Measurements from ENCODE around the gene F11R.
"Not testable (repeated sequence)": the region's sequence is repeated elsewhere in the genome, so short reads cannot be mapped to it uniquely, and the experiment has no call there.

The F11R gene

DNA sequence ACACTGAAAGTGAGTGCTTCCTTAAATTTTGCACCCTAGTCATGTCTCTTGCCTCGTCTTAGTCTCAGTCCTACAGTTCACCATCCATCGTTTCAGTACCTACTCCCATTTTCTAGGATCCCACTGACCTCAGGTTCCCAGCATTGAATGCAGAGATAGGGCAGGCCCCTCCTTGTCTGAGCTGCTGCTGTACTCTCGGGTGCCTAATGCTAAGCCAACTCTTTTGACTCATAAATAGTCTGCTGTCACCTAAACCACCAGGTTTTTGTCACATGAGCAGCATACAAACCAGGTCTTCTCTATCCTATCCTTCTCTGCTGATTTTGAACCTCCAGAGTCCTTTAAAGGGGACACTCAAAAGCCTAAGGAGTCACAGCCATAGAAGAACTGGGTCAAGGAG lies 45.7 kb upstream of the F11R start:
- no peak for DNase-seq (ENCODE audit: low spot score)
- ATAC-seq (ENCODE audit: low read depth), result no peak
- no peaks in the 10 kb centered on the region for H3K4me1 ChIP-seq (ENCODE audit: insufficient read depth, poor library complexity, severe bottlenecking)
- no peak overlapping the region for H3K4me3 ChIP-seq (ENCODE audit: severe bottlenecking)
- H3K36me3 ChIP-seq (ENCODE audit: low read depth), result no peaks in the 10 kb centered on the region
- H3K27me3 ChIP-seq (ENCODE audit: insufficient read depth, poor library complexity, severe bottlenecking), result no peaks in the 10 kb centered on the region
- H3K9me3 ChIP-seq (ENCODE audit: severe bottlenecking), result no peaks in the 10 kb centered on the region
- H3K27ac ChIP-seq (ENCODE audit: poor library complexity, severe bottlenecking), result no peak overlapping the region
- TF ChIP-seq, protein P1, sequence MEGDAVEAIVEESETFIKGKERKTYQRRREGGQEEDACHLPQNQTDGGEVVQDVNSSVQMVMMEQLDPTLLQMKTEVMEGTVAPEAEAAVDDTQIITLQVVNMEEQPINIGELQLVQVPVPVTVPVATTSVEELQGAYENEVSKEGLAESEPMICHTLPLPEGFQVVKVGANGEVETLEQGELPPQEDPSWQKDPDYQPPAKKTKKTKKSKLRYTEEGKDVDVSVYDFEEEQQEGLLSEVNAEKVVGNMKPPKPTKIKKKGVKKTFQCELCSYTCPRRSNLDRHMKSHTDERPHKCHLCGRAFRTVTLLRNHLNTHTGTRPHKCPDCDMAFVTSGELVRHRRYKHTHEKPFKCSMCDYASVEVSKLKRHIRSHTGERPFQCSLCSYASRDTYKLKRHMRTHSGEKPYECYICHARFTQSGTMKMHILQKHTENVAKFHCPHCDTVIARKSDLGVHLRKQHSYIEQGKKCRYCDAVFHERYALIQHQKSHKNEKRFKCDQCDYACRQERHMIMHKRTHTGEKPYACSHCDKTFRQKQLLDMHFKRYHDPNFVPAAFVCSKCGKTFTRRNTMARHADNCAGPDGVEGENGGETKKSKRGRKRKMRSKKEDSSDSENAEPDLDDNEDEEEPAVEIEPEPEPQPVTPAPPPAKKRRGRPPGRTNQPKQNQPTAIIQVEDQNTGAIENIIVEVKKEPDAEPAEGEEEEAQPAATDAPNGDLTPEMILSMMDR (IDR thresholded peaks at IDR 0.05; ENCODE audit: poor library complexity, severe bottlenecking), result no peak

GRCh38 chr1:161065681-161066080 lies 44.7 kb upstream of the F11R start:
- not testable (repeated sequence) for H3K36me3 ChIP-seq (ENCODE audit: low read depth); H3K27ac ChIP-seq (ENCODE audit: poor library complexity, severe bottlenecking); H3K4me1 ChIP-seq (ENCODE audit: insufficient read depth, poor library complexity, severe bottlenecking); H3K27me3 ChIP-seq (ENCODE audit: insufficient read depth, poor library complexity, severe bottlenecking); DNase-seq (ENCODE audit: low spot score); H3K9me3 ChIP-seq (ENCODE audit: severe bottlenecking); H3K4me3 ChIP-seq (ENCODE audit: severe bottlenecking); ATAC-seq (ENCODE audit: low read depth)

DNA sequence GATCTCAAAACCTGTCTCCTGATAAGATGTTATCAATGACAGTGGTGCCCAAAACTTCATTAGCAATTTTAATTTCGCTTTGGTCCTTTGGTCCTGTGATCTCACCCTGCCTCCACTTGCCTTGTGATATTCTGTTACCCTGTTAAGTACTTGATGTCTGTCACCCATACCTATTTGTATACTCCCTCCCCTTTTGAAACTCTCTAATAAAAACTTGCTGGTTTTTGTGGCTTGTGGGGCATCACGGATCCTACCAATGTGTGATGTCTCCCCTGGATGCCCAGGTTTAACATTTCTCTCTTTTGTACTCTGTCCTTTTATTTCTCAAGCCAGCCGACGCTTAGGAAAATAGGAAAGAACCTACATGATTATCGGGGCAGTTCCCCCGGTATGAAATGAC lies 43.0 kb upstream of the F11R start:
- not testable (repeated sequence) for H3K9me3 ChIP-seq (ENCODE audit: severe bottlenecking); H3K4me1 ChIP-seq (ENCODE audit: insufficient read depth, poor library complexity, severe bottlenecking); ATAC-seq (ENCODE audit: low read depth); H3K36me3 ChIP-seq (ENCODE audit: low read depth); H3K4me3 ChIP-seq (ENCODE audit: severe bottlenecking); H3K27ac ChIP-seq (ENCODE audit: poor library complexity, severe bottlenecking); DNase-seq (ENCODE audit: low spot score); H3K27me3 ChIP-seq (ENCODE audit: insufficient read depth, poor library complexity, severe bottlenecking)

- H3K36me3 ChIP-seq (ENCODE audit: low read depth), result no peaks in the 10 kb centered on the region
- no peaks in the 10 kb centered on the region for H3K27me3 ChIP-seq (ENCODE audit: insufficient read depth, poor library complexity, severe bottlenecking)
- H3K4me1 ChIP-seq (ENCODE audit: insufficient read depth, poor library complexity, severe bottlenecking), result no peaks in the 10 kb centered on the region
- no peaks in the 10 kb centered on the region for H3K9me3 ChIP-seq (ENCODE audit: severe bottlenecking)
- TF ChIP-seq, protein P1 (IDR thresholded peaks at IDR 0.05; ENCODE audit: poor library complexity, severe bottlenecking), result no peak
- H3K4me3 ChIP-seq (ENCODE audit: severe bottlenecking), result no peak overlapping the region
- no peak for ATAC-seq (ENCODE audit: low read depth)
- H3K27ac ChIP-seq (ENCODE audit: poor library complexity, severe bottlenecking), result no peak overlapping the region
- no peak for DNase-seq (ENCODE audit: low spot score)
Measured at GRCh38 chr1:161061419-161061818, 40.5 kb upstream of the F11R start.

- Histone ChIP-seq H3K9me3 (ENCODE audit: severe bottlenecking) (no peaks in the 10 kb centered on the region), H3K27me3 (ENCODE audit: insufficient read depth, poor library complexity, severe bottlenecking) (no peaks in the 10 kb centered on the region), H3K4me3 (ENCODE audit: severe bottlenecking) (no peak overlapping the region), H3K4me1 (ENCODE audit: insufficient read depth, poor library complexity, severe bottlenecking) (no peaks in the 10 kb centered on the region), H3K36me3 (ENCODE audit: low read depth) (no peaks in the 10 kb centered on the region), H3K27ac (ENCODE audit: poor library complexity, severe bottlenecking) (no peak overlapping the region)
- ATAC-seq (ENCODE audit: low read depth) (no peak), DNase-seq (ENCODE audit: low spot score) (no peak)
- TF ChIP-seq, protein P1 (IDR thresholded peaks at IDR 0.05; ENCODE audit: poor library complexity, severe bottlenecking), result no peak
Measured at GRCh38 chr1:161059293-161059692, 38.3 kb upstream of the F11R start.

DNA sequence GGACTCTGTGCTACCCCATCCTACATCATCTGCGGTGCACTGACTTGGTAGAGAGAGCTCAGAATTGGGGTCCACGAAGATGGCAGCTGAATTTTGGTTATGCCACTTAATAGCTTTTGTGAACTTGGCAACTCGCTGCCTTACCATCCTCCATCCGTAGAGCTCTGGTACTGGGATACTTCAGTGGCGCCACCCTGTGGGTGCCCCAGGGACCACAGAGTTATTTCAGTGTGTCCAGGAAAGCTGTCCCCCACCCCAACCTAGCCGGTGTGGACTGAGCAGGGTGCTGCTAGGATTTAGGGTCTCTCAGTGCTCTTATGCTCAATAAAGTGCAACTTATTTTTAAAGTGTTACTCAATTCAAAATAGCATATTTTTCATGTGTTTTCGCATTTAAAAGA lies 33.9 kb upstream of the F11R start:
- Histone ChIP-seq H3K4me3 (ENCODE audit: severe bottlenecking) (no peak overlapping the region), H3K9me3 (ENCODE audit: severe bottlenecking) (no peaks in the 10 kb centered on the region), H3K36me3 (ENCODE audit: low read depth) (no peaks in the 10 kb centered on the region), H3K27ac (ENCODE audit: poor library complexity, severe bottlenecking) (no peak overlapping the region), H3K27me3 (ENCODE audit: insufficient read depth, poor library complexity, severe bottlenecking) (no peaks in the 10 kb centered on the region), H3K4me1 (ENCODE audit: insufficient read depth, poor library complexity, severe bottlenecking) (no peaks in the 10 kb centered on the region)
- no peak for ATAC-seq (ENCODE audit: low read depth)
- TF ChIP-seq, protein P1 (IDR thresholded peaks at IDR 0.05; ENCODE audit: poor library complexity, severe bottlenecking), result no peak
- DNase-seq (ENCODE audit: low spot score), result no peak
